GM19324 (cell line): ENCODE results near the gene MIER2.

Source experiments
- ATAC-seq: cut with Tn5 transposase; IDR thresholded peaks from one replicate; pipeline ENCODE4 v1.9.1; 2021; ENCODE audit warnings: mild to moderate bottlenecking, moderate library complexity; ENCODE audit not compliant: unreplicated experiment, low FRiP score

The MIER2 gene

DNA sequence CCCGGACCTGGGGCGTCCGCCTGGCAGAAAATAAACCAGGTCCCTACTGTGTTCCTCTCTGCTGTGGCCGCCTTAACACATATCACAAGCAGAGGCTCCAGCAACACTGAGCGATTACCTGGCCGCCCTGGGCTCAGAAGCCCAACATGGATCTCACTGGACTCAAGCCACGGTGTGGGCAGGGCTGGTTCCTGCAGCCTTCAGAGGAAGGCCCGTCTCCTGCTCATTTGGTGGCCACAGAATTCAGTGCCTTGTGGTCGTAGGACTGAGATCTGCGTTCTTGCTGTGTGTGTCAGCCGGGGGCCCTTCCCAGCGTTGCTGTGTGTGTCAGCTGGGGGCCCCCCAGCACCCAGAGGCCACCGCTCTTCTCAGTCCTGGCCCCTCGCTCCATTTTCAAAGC lies 34.1 kb upstream of the MIER2 start:
- no peak for ATAC-seq

DNA sequence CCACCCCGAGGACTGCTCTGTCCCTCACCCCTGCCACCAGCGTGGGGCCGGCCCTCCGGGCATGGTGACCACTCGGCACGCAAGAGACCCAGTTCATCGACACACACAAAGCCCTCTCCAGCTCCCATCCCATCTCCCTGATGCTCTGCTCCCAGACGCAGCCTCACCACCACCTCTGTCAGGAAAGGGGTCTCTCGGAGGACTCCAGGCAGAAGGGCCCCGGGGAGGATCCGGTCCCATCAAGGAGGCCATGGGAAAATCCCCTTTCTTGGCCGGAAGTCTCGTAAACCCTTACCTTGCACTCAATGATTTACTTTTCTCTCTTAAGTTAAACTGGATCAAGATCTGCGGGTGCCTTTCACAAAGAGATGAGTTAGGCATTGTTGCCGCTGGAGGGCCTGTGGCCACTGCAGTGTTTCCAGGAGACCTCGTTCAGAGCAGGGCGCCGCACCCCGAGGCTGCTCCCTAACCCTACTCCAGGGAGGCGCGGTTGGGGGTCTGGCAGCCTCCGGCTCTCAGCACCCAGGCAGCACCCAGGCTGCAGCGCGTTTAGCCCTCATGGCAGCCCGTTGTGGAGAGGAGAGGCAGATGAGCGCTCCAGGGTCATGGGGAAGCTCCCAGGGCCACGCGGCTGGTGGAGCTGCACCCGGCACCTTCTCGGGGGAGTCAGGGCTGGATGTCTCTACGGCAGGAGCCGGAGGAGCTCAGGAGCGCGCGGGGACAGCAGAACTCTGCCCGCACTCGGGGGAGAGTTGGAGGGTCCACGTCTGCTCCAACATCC lies 33.4 kb upstream of the MIER2 start:
- ATAC-seq = no peak

DNA sequence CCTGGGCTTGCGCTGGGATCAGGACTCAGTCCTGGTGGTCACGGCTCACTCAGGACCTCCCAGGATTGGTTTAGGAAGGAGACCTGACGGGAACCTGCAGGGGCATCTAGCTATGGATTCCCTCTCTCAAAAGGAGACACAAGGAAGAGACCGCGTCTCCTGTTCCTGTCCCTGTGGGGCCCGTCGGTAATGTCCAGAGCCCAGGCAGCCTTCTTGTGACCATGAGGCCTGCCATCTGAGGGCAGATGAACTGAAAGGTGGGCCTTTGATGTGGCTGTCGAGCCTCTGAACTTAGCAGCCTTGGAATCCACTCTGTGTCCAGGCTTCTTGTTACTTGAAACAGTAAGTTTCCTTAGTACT lies 31.5 kb upstream of the MIER2 start:
- ATAC-seq = no peak

DNA sequence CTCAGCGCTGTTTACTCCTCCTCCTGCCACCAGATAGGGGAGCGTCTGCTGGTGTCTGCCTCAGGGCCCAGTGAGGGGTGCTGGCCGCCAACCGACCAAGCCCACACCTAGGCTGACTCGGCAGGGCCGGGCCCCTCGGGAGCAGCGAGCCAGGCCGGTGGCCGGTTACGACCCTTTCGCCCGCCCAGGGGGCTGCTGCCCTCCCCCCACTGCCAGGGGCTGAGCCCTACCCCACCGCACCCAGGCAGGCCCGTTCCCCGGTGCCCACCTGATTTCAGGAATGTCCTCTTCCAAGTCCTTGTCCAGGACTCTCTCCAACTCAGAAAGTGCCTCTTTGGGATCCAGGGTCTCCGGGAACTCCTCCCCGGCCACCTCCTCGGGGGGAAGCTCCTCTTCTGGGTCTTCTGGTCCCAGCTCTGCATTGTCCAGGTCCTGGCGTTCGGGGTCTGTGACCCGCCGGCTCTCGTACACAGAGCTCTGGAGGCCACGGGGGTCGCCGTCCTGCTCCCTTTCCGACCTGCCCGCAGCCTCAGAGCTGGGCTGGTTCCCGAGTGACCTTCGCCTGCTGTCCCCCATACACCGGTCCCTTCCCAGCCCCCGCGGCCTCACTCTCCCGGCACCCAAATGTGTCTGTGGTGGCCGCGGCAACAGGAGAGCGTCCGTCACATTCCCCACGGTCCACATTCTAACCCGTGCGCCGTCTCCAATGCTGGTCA lies 31.0 kb upstream of the MIER2 start:
- ATAC-seq = no peak

DNA sequence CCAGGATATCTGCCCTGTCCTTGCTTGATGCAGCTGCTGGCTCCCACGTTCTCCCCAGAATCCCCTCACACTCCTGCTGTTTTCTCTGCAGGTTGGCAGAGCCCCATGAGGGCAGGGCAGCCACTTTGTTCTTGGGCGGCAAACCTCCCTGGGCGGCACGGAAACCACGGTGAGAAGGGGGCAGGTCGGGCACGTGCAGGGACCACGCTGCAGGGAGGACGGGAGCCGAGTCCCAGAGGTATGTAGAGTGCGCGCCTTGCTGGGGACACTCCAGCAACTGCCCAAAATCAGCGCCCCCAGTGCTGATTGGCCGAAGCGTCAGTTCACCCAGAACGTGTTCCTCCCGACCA lies 30.3 kb upstream of the MIER2 start:
- no peak for ATAC-seq

DNA sequence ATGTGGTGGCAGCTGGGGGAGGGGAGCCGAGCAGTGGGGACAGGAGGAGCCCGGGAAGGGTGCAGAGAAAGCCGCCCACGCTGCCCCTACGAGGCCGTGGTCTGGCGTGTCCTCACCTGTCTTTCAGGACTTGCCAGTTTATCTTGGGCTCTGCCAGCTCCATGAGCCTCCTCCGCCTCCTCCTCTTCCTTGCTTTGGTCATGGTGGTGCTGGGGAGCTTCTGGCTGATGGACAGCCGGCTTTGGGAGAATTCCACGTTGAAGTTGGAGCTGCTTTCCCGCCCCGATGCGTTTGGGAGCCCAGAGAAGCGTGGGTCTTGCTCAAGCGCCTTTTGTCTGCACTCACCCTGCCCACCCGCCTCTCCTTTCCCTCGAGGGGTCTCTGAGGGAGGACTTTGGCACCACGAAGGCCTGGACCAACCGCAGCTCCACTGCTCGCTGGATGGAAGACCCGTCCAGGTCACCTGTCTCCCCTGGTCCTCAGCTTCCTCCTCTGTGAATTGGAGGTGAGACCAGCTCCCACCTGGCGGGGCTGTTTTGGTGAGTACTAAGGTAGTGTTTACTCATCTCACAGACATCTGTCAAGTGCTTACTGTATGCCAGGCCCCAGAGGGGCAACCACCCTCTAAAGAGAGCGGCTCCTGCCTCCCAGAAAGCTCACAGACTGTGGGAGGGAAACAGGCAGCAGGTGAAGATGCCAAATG lies 29.7 kb upstream of the MIER2 start:
- no peak for ATAC-seq

DNA sequence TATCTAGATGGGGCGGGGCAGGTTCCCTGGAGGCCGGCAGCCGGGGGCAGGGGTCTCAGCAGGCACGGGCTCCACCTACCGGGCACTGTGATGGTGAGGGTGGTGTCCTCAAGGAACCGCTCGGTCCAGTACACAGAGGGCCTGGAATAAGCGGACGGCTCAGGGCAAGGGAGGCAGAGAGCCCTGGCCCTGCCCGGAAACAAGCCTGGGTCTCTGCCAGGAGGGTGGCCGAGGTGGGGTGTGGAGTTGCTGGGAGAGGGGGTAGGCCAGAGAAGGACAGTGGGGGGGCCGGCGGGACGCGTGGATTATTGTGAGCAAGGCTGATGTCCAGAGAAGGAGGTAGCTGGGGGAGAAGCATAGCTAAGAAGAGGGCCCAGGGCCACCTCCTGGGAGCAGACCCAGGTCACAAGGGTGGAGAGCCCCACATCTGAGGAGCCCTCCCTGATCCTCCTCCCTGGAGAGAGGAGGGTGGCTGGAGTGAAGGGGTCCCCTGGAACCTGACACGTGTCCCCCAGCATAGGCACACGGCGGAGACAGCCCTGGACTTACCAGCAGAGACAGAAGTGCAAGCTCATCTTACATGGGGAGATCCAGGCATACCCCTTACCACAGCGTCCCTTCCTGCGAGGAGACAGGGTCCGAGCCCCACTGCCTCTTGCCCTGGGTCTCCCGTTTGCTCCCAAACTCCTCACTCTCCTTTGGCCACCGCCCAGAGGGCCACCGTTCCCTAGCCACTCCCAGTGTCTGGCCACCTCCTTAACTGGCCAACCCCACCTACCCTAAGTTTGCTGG lies 29.0 kb upstream of the MIER2 start:
- ATAC-seq = no peak

DNA sequence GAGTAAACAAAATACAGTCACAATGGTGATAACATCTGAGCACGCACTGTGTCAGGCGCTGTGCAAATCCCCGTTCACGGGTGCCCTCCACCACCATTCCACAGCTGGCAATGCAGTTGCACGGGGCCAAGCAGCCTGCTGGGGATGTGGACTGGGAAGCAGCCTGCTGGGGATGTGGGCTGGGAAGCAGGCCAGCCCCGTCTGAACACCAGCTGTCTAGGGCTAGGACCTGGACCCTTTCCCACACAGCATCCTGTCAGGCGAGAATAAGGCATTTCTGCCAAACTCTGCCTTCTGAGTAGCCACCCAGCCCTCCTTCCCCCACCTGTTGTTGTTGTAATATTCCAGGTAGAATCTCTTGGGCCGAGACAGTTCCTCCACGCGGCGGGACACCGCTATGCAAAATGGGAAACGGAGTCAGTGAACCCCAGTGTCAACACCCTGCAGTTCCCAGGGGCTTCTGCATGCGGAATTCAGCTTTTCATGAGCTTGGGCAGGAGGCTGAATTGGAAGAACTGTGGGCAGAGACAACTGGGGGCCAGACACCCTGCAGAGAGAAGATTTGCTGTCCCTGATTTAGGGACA lies 27.8 kb upstream of the MIER2 start:
- ATAC-seq = no peak

DNA sequence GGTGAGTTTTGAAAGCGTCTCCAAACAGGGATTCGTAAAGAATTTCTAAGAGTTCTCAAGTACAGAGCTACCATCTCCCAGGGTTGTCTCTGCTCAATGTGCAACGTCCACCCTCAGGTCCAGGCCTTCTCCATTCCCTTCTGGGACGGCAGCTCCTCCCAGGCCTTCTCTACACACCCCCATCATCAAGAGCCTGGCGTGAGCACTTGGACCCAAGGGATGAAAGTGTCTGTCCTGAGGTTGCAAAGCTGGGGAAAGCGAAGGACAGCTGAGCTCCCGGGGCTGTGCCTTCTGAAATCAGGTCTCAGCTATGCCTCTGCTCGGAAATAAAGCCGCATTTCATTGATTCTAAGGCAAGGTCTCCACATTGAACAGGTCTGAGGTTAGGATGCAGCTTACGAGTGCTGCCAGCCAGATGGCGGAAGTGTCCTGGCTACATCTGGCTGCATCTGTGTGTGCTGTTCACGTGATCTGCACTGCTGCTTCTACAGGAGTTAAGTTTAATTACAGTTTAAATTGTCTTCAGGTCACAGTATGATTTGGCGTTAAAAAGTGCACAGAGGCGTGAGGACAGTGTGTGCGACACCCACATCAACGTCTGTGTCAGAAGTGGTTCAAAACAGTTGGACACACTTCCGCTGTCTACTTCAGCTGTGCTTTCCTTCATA lies 27.0 kb upstream of the MIER2 start:
- no peak for ATAC-seq

DNA sequence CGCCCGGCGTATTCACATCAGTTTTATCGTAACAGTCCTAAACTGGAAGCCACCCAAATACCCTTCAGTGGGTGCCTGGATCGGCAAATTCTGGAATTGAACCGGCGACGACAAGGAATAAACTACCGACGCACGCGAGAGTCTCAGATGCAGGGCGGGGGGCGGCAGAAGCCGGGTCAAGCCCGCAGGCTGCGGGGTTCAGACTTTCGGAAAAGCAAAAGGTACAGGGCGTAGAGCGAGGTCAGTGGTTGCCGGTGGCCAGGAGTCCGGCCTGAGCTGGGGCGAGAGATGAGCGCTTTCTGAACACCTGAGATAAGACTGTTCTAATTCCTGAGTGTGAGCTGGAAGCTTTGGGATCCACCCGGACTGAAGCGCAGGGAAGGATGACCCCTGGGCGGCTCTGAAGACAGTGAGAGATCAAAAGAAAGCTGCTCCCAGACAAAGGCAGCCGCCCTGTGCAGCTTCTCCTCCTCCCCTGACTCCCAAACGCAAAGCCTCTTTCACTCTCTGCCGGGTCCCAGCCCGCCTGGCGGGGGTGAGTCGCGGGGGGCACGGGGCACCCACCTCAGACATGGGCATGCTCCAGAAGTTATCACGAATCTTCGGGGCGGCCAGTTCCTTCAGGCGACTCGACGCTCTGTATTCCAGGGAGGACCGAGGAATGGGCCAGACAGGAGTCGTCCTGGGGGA lies 26.2 kb upstream of the MIER2 start:
- no peak for ATAC-seq

DNA sequence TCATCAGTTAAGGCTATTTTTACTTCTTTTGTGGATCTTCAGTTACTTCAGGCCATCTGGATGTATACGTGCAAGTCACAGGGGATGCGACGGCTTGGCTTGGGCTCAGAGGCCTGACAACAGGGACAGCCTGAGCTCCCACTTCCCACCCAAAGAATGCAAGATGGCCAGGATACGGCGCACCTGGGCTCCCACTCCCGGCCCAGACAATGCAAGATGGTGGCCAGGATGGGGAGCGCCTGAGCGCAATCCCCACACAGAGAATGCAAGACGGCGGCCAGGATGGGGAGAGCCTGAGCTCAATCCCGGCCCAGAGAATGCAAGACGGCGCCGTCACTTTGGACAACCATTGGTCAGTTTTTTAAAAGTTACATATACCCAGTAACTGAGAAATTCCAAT lies 25.3 kb upstream of the MIER2 start:
- no peak for ATAC-seq

DNA sequence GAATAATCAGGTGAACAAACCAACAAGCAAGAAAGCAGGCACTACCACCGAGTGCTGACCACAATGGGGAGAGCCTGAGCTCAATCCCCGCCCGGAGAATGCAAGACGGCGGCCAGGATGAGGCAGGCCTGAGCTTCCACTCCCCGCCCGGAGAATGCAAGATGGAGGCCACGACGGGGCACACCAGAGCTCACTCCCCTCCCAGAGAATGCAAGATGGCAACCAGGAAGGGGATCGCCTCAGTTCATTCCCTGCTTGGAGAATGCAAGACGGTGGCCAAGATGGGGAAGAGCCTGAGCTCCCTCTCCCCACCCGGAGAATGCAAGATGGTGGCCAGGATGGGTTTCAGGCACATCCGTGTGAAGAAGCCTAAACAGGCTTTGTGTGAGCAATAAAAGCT lies 24.7 kb upstream of the MIER2 start:
- ATAC-seq = no peak

DNA sequence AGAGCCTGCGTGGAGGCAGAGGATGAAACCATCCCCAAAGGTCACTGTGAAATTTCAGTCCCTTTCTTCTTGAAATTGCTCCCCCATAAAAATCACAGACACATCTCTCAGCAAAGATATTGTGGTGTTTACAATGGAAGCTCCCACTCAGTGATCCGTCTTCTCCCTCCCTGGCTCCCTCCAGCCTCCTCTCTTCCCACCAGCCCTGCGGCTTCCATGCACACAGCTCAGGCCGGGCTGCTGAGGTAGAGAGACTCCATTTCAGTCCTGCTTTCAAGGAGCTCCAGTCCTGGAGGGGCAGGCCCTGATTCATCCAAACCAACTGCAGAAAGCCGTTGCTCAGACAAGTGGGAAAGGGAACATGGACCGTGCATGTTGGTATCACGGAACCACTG lies 24.0 kb upstream of the MIER2 start:
- no peak for ATAC-seq

DNA sequence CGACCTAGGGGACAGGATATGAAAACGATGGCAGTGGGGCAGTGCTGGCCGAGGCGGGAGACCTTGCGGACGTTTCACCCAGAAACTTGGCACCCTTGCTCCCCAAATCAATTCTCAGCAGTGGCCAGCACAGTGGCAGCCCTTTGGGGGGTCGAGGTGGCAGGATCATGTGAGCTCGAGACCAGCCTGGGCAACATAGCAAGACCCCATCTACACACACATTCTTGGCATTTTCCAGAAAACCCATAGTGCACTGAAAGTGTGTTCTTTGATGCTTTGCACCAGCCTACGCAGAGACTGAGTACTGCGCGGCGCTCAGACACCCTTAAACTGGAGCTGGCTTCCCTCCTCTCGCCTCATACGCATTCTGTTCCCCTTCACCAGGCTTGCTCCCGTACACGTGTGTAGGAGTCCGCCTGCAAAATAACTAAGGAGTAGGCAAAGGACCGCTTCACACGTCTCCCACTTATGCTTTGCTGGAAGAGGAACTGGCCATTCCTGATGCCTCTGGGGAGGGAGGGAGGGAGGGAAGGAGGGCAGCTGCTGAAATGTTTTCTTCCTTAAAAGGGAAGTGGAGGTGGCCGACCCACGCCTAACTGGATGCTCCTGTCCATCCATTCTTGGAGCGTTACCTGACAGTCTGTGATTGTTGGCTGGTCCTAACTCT lies 23.5 kb upstream of the MIER2 start:
- ATAC-seq = no peak

DNA sequence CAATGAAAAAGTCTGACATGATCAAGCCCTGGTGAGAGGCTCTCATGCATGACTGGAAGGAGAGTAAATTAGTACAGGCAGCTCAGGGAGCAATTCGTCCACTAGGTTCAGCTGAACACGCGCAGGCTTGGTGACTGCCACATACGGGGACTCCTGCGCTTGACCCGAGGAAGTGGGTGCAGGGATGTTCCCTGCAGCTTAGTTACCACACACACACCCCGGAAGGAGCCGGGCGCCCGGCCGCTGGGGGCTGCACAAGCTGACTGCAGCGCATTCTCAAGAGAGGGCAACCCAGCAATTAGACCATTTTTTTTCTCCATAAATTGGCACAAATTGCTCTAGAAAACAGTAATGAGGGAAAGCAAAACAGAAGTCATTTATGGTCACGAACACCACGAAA lies 23.0 kb upstream of the MIER2 start:
- ATAC-seq = no peak

DNA sequence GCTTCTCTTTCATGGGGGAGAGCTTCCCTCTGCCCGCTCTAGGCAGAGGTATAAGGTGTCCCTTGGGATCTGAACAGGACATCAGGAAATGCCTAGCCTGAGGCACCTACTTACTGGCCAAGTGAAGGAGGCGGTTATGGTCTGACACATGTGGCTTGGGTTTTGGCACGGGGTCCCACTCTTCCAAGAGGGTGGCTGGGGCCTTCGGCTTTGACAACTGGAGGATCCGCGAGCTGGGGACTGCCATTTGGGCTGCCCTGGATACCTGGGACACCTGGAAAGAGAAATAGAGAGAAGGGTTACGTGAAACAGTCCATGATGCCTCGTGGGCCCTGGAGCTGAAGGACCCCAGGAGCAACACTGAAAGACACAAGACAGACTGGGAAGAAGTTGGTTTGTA lies 22.4 kb upstream of the MIER2 start:
- ATAC-seq = no peak

DNA sequence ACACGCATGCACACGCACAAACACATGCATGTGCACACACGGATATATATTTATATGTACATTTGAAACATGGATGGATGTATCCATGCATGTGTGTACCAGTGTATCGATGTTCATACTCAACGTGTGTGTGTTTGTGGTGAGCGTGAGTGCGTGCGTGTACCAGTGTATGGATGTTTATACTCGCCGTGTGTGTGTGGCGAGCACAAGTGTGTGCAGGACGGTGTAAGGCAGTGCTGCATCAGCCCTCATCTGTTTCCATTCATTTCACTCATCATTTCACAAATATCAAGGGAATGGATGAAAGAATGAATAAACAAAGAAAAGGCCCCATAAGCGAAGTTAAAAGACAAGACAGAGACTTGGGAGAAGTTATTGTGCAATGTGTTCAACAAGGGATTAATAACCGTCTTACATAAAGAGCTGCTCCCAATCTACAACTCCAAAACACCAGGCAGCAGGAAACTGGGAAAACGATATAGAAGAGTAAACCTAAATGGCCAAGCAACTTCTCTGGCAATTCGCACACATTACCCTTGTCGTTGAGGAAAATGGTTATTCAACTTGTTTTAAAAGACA lies 21.7 kb upstream of the MIER2 start:
- ATAC-seq = no peak

DNA sequence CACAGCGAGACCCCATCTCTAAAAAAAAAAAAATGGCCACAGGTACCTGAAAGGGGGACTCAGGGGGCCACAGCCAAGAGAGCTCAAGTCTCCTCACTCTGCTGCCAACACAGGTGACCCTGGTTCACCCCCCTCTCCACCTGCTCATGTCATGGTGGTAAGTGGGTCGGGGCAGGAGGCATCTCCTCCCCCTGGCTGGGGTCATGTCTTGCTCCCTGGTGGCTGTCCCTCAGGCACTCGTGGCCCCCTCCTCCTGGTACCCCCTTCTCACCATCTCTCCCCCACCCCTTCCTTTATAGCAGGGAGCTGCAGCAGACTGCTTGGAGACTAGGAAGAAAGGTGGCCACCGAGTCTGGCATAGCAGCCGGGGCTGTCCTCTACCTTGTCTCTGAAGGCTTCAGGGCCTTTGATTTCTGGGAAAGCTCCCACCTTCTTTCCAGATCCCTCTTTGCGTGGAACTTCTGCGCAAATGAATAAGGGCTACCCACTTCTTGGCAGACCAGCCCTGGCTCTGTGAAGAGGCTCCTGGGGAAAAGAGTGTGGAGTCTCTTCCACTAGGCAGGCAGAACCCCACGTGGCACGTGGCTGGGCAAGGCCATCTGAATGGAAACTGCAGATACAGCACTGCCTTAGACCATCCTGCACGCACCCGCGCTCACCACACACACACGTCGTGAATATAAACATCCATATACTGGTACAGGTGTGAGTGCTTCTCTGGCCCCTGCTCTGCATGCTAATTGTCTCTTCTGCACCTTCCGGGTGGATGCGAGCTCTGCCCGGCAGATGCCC lies 20.1 kb upstream of the MIER2 start:
- ATAC-seq = no peak
